Keratinocyte (primary cell): Measurements from ENCODE around the gene CBL. TPM values are rescaled to one million over a fixed set of nuclear protein-coding genes. Genes with fewer than 3 reads are reported as not detected.

Experiments
- DNase-seq: peaks from one replicate; pipeline ENCODE4 v3.0.0-alpha.2; 2011; ENCODE audit warnings: low read depth, missing footprints, low spot score
- FAIRE-seq: peaks from 2 replicates; lab custom pipeline; 2011; peaks lifted over from hg19 to GRCh38; lab: Jason Lieb, UNC
- H2AFZ ChIP-seq: 2 replicates; pipeline ENCODE4 v1.6.0; 2012; ENCODE audit warnings: low read length, control low read depth, inconsistent platforms; ENCODE audit not compliant: control insufficient read depth
- H3K27ac ChIP-seq: 2 replicates; pipeline ENCODE4 v1.5.1; 2011; ENCODE audit warnings: low read length; ENCODE audit not compliant: control insufficient read depth, insufficient read depth
- H3K27me3 ChIP-seq: 3 replicates; pipeline ENCODE4 v1.6.0; 2011; ENCODE audit warnings: low read length; ENCODE audit not compliant: control insufficient read depth, insufficient read depth; ENCODE audit errors: extremely low read depth
- H3K36me3 ChIP-seq, 2 experiments: 2 replicates in 1 of 2; 3 replicates in 1 of 2; pipeline ENCODE4 v1.5.1; 2011; ENCODE audit warnings: low read length in 2 of 2, mild to moderate bottlenecking in 1 of 2; ENCODE audit not compliant: control insufficient read depth in 2 of 2, insufficient read depth in 2 of 2; ENCODE audit errors: extremely low read depth in 1 of 2
- H3K4me1 ChIP-seq: 3 replicates; pipeline ENCODE4 v1.5.1; 2011; ENCODE audit warnings: low read length; ENCODE audit not compliant: control insufficient read depth, insufficient read depth; ENCODE audit errors: extremely low read depth
- H3K4me2 ChIP-seq: 3 replicates; pipeline ENCODE4 v1.6.0; 2011; ENCODE audit warnings: low read depth, low read length; ENCODE audit not compliant: control insufficient read depth, insufficient read depth; ENCODE audit errors: extremely low read depth
- H3K4me3 ChIP-seq, 3 experiments: fragments of 200-600 bp in 1 of 3; sonication (generic) in 1 of 3; 2 replicates in 2 of 3; 3 replicates in 1 of 3; pipeline ENCODE4 v1.5.1; 2011 to 2016; ENCODE audit warnings: low read length in 3 of 3, mild to moderate bottlenecking in 3 of 3, control low read depth in 2 of 3, inconsistent platforms in 1 of 3, low read depth in 1 of 3, mixed read lengths in 1 of 3, mixed run types in 1 of 3, moderate library complexity in 1 of 3; ENCODE audit not compliant: control insufficient read depth in 2 of 3, insufficient read depth in 2 of 3; ENCODE audit errors: extremely low read depth in 1 of 3
- H3K79me2 ChIP-seq: 2 replicates; pipeline ENCODE4 v1.6.0; 2012; ENCODE audit warnings: low read length; ENCODE audit not compliant: control insufficient read depth, insufficient read depth
- H3K9ac ChIP-seq: 3 replicates; pipeline ENCODE4 v1.6.0; 2011; ENCODE audit warnings: low read length; ENCODE audit not compliant: control insufficient read depth, insufficient read depth; ENCODE audit errors: extremely low read depth
- H3K9me1 ChIP-seq: 3 replicates; pipeline ENCODE4 v1.6.0; 2011; ENCODE audit warnings: low read length; ENCODE audit not compliant: control insufficient read depth, insufficient read depth; ENCODE audit errors: extremely low read depth
- H3K9me3 ChIP-seq: 2 replicates; pipeline ENCODE4 v1.5.1; 2012; ENCODE audit warnings: low read depth, low read length; ENCODE audit not compliant: control insufficient read depth
- H4K20me1 ChIP-seq: 3 replicates; pipeline ENCODE4 v1.6.0; 2011; ENCODE audit warnings: low read length; ENCODE audit not compliant: control insufficient read depth, insufficient read depth; ENCODE audit errors: extremely low read depth
- EZH2 ChIP-seq: IDR thresholded peaks from one replicate; pipeline ENCODE4 v1.6.1; 2012; ENCODE audit warnings: inconsistent platforms, mild to moderate bottlenecking, low read length, moderate library complexity
- dilution Hi-C: fragments of 300-500 bp; cut with MboI; formaldehyde crosslinking; loops from one replicate; pipeline ENCODE4 v1.7.0; 2020; ENCODE audit warnings: low sequenced_read_pairs; ENCODE audit not compliant: extremely low pct_ligation_motif_present
- polyA plus RNA-seq, 5 experiments: library from polyadenylated mRNA; depleted of rRNA in 3 of 5; stranded (reverse) in 3 of 5; stranded (forward) in 1 of 5; unstranded in 1 of 5; fragments of >200 nt; gene quantifications; 1 replicate in 1 of 5; 2 replicates in 3 of 5; 3 replicates in 1 of 5; pipeline versions ENCODE4 v1.2.1 to v1.2.3, GENCODE V29; 2011 to 2012; ENCODE audit warnings: missing spikeins in 2 of 5, low read depth in 1 of 5, low replicate concordance in 1 of 5
- TF ChIP-seq, protein P1 (sequence below), 3 experiments: IDR thresholded peaks in 1 of 3; conservative IDR thresholded peaks in 1 of 3; optimal IDR thresholded peaks in 1 of 3; 2 replicates in 2 of 3; 3 replicates in 1 of 3; pipeline versions ENCODE3 to v1.5.1; 2011; ENCODE audit warnings: low read length in 3 of 3, mild to moderate bottlenecking in 3 of 3, moderate library complexity in 2 of 3, control low read depth in 1 of 3, inconsistent platforms in 1 of 3; ENCODE audit not compliant: insufficient read depth in 2 of 3; ENCODE audit errors: extremely low read depth in 1 of 3

CBL gene
- polyA plus RNA-seq, 1 donor (not counting 4 experiments of a cell fraction or from before 2014, with no cell fraction given): 14.1 TPM

DNA sequence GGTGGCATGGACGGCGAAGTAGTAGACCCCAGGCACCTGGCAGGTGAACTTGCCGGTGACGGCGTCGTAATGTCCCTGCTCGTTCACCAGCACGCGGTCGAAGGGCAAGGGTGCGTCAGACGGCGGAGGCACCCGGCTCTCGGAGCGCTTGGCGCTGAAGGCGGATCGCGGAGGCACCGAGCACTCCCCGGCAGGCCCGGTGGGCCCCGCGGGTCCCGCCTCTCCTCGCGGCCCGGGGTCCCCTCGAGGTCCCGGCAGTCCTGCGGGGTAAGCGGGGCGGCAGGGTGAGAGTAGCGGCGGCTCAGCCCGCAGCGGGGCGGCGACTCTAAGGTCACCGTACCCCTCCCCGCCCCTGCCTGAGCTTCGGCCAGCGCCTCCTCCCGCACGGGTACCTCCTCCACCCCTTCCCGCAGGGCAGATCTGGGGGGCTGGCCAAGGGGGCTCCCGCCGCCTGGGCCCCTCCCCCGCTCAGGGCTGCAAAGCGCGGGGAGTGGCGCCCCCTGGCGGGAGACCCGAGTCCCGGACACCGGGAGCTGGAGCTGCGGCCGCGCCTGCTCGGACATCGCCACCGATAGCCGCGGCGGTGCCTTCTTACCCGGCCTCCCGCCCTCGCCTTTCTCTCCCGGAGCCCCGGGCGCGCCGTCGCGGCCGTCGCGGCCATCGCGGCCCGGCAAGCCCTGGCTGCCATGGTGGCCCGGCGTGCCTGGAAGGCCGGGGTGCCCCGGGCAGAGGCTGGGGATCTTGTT is 133.6 kb downstream of the CBL start:
- dilution Hi-C loops: no loop called here
- FAIRE-seq (no peak), DNase-seq (no peak)
- Histone ChIP-seq H3K9me1 (no peaks in the 10 kb centered on the region), H3K9ac (no peak overlapping the region), H3K27me3 (peaks cover 43% of the 10 kb centered on the region), H3K4me3 (peak overlapping the region in 2 of 3 experiments; percentile 10 to 18), H3K79me2 (peaks cover 24% of the 10 kb centered on the region), H3K36me3 (peaks cover 4 to 14% of the 10 kb centered on the region in 2 experiments), H3K4me2 (peak overlapping the region; percentile 58), H3K27ac (no peak overlapping the region), H4K20me1 (peaks cover 3% of the 10 kb centered on the region), H3K9me3 (no peaks in the 10 kb centered on the region), H3K4me1 (peaks cover 14% of the 10 kb centered on the region), H2AFZ (no peak overlapping the region)
- no peak for TF ChIP-seq EZH2
- TF ChIP-seq, protein P1, sequence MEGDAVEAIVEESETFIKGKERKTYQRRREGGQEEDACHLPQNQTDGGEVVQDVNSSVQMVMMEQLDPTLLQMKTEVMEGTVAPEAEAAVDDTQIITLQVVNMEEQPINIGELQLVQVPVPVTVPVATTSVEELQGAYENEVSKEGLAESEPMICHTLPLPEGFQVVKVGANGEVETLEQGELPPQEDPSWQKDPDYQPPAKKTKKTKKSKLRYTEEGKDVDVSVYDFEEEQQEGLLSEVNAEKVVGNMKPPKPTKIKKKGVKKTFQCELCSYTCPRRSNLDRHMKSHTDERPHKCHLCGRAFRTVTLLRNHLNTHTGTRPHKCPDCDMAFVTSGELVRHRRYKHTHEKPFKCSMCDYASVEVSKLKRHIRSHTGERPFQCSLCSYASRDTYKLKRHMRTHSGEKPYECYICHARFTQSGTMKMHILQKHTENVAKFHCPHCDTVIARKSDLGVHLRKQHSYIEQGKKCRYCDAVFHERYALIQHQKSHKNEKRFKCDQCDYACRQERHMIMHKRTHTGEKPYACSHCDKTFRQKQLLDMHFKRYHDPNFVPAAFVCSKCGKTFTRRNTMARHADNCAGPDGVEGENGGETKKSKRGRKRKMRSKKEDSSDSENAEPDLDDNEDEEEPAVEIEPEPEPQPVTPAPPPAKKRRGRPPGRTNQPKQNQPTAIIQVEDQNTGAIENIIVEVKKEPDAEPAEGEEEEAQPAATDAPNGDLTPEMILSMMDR (optimal IDR thresholded peaks at IDR 0.05 in 1 of 3, IDR thresholded peaks at IDR 0.05 in 1 of 3, conservative IDR thresholded peaks at IDR 0.05 in 1 of 3; ENCODE audit: extremely low read depth in 1 of 3, insufficient read depth in 2 of 3, low read length in 3 of 3): peak; percentile 40 to 84 (median 68)

DNA sequence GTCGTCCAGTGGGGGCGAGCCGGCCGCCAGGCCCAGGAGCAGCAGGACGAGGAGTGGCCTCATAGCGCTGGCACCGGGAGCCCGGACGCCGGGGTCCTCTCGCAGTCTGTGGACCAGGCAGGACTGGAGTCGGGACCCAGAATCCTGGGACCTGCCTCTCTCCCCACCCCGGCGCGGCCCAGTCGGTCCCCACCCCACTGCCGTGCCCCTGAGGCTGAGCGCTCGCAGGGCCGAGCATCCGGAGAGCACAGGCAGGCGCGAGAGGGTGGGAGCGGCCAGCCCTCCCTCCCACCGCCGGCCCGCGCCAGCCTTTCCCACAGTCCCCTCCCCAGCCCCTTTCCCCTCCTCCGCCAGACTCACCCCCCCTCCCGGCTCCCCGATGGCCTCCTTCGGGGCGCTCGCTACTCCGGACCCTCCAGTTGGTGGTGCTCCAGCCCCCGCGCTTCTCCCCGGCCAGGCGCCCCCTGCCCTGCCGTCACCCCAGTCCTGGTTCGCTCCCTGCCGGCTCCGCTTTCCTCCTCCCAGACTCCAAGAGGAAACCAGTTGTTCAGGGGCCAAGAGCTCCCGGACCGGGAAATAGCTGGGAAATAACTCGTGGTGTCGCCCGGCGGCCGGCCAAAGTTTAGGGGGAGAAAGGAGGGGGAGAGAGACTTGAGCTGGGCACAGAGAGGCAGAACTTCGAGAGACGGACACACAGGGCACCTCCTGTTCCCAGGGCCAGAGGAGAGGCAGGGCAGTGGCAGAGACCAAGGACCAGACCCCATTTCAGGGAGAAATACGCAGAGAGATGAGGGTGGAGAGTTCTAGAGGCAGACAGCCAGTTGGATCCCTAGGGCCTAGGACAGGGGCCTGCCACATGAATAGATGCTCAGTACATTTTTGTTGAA is 134.4 kb downstream of the CBL start, which contains the start of gene C1QTNF5:
Gene C1QTNF5 (minus strand): TSS at position 549 of the 887 bp plus-strand sequence. CDS start 486 bp downstream, at position 63.
- peaks cover 4 to 14% of the 10 kb centered on the region in 2 experiments for H3K36me3 ChIP-seq
- peaks cover 3% of the 10 kb centered on the region for H4K20me1 ChIP-seq
- H3K9ac ChIP-seq: no peak within 1 kb of the TSS
- peaks cover 7% of the 10 kb centered on the region for H3K4me1 ChIP-seq
- peaks cover 43% of the 10 kb centered on the region for H3K27me3 ChIP-seq
- no peak within 1 kb of the TSS for H2AFZ ChIP-seq
- dilution Hi-C loops: no loop called here
- peak within 1 kb of the TSS; percentile 58 for H3K4me2 ChIP-seq
- H3K9me3 ChIP-seq: no peaks in the 10 kb centered on the region
- no peaks in the 10 kb centered on the region for H3K9me1 ChIP-seq
- peak within 1 kb of the TSS in 2 of 3 experiments; percentile 10 to 18 for H3K4me3 ChIP-seq
- no peak for TF ChIP-seq EZH2
- TF ChIP-seq, protein P1 (optimal IDR thresholded peaks at IDR 0.05 in 1 of 3, IDR thresholded peaks at IDR 0.05 in 1 of 3, conservative IDR thresholded peaks at IDR 0.05 in 1 of 3; ENCODE audit: extremely low read depth in 1 of 3, insufficient read depth in 2 of 3, low read length in 3 of 3): no peak
- H3K79me2 ChIP-seq: peaks cover 16% of the 10 kb centered on the region
- no peak within 1 kb of the TSS for H3K27ac ChIP-seq
- DNase-seq: no peak
- FAIRE-seq: no peak
